Measurements from ENCODE around the gene OBI1.

The OBI1 gene

GRCh38 chr13:78603240-78603957 is 55.6 kb downstream of the OBI1 start, which contains the start of gene POU4F1:
Gene POU4F1 (minus strand): TSS chr13:78603552. CDS start chr13:78603326, 226 bp downstream.
- DNase-seq (ENCODE audit: low read depth in 2 of 2): peak; percentile 57 to 76

DNA sequence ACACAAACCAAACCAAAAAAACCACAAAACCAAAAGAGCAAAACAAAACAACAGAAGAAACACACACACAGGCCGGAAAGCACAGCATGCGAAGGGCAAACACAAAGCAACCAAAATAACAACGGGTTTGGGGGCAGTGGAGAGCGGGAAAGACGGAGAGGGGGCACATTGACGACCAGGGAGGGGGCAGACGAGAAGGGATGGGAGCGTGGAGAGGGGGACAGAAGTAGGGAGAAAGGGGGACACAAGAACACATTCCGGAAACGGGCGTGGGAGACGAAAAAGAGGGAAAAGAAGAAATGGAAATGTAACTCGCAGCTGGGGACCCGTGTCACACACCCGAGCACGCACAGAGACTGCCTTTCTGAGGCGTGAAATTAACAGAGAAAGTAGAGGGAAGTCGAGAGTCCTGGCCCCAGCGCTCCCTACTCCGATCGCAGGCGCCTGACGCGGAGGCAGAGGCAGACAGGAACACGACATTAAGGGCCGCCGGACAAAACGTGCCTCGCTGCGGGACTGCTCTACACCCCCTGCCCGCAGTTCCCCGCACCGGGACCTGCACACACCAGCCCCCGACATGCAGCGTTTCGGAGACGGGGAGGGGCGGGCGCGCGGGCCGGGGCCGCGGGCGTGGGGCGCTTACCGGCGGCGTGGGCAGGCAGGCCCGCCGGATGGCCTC is 56.3 kb downstream of the OBI1 start:
- no peak for DNase-seq (ENCODE audit: low read depth in 2 of 2)

GRCh38 chr13:78601874-78602560 is 56.9 kb downstream of the OBI1 start:
- no peak for DNase-seq (ENCODE audit: low read depth in 2 of 2)

DNA sequence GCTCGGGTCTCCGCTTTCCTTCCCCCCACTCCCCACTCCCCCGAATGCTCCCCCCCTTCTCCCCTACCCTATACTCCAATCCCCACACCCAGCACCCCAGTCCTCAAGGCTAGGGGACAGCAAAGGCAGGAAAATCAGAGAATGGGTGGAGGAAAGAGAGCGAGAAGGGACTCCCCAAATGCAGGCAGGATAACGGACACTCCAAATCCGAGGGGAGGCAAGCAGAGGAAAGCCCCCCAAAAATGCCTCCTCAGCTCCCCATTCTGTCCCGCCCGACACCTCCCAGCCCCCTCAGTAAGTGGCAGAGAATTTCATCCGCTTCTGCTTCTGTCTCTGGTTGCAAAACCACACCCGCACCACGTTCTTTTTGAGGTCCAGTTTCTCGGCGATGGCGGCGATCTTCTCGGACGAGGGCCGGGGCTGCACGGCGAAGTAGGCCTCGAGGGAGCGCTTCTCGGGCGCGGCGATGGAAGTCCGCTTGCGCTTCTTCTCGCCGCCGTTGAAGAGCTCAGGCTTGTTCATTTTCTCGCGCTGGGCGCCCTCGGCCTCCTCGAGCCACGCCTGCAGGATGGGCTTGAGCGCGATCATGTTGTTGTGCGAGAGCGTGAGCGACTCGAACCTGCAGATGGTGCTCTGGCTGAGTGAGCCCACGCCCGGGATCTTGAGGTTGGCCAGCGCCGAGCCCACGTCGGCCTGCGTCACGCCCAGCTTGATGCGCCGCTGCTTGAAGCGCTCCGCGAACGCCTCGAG is 57.7 kb downstream of the OBI1 start:
- DNase-seq (ENCODE audit: low read depth in 2 of 2): no peak

DNA sequence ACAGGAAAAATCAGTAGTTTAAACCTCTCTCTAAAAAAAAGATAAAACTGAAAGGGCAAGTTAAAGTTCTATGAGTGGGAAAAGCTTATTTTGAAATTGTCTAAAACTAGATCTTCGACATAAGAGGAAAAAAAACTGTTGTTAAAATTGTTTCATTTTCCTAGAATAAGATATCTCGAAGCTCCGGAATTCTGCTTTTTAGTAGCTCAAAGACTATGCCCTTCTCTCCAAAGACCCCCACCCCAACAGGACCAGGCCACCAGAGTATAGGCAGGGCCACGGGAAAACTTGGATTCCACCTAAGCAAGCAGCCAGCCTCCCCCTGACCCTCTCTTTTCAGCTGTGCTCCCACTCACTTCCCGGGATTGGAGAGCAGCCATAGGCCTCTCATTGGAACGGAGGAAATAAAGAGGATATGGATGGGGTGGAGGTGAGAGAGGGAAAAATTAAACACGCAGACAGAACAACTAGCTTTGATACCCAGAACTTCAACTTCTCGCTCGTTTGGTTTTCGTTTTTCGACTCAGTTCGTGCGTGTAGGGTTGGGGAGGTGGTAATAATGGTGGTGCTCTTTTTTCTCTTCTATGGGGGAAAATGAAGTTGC is 58.6 kb downstream of the OBI1 start:
- no peak for DNase-seq (ENCODE audit: low read depth in 2 of 2)

GRCh38 chr13:78599645-78600279 is 59.2 kb downstream of the OBI1 start:
- DNase-seq (ENCODE audit: low read depth in 2 of 2): no peak

DNA sequence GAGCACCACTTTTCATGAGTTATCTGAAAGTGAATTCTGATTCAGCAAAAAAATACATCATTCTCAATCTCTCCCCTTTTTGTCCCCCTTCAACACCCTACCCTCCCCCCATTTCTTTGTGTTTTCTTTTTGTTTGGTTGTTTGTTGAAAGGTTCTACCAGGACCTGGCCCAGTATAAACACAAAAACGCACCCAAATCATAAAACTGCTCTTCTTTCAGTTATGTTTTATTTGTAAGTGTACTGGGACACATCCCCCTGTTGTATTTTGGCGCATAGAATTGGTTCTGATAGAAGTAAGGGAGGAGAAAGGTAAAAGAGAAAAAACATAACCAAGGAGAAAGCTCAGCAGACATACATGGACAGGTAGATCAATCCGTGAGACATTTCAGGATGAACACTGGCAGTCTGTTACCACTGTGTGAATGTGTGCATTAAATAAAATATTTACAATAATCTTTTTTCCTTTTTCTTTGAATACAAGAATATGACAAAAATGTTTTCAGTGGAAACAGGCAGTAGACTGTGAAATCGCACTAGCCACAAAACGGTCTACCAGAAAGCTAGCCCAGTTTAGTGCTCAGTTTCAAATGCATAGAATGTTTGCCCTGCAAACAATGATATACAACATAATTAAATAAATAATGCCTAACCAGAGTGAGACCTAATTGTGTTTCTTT is 59.9 kb downstream of the OBI1 start:
- no peak for DNase-seq (ENCODE audit: low read depth in 2 of 2)

DNA sequence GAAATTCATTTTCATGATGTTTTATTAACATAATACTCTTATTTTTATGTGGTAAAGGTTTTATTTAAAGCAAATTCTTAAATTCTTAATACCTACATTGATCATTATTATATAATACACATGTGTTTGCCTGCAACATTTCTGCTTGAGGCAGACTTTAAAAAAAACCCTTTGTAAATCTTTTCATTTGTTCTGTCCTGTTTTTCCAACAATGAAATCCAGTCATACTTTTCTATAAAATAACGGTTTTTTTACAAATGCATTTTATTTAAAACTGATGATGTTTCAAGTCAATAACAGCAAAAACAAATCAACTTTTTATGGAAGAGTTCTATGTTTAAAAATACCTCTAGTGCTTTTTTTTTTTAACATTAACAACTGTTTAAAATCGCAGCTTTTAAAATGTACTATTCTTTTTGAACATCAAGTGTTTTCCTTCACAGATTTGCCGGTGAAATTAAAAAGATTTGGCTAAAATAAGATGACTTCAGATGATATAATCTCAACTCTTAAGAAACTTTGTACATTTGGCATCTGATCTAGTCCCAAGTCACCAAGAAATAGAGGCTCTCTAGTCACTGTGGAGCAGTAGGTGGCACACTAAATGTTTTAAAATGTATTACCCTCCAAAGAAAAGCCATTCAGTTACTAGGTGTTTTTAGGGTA is 60.7 kb downstream of the OBI1 start:
- no peak for DNase-seq (ENCODE audit: low read depth in 2 of 2)

GRCh38 chr13:78597602-78597932 is 61.4 kb downstream of the OBI1 start:
- DNase-seq (ENCODE audit: low read depth in 2 of 2): no peak

DNA sequence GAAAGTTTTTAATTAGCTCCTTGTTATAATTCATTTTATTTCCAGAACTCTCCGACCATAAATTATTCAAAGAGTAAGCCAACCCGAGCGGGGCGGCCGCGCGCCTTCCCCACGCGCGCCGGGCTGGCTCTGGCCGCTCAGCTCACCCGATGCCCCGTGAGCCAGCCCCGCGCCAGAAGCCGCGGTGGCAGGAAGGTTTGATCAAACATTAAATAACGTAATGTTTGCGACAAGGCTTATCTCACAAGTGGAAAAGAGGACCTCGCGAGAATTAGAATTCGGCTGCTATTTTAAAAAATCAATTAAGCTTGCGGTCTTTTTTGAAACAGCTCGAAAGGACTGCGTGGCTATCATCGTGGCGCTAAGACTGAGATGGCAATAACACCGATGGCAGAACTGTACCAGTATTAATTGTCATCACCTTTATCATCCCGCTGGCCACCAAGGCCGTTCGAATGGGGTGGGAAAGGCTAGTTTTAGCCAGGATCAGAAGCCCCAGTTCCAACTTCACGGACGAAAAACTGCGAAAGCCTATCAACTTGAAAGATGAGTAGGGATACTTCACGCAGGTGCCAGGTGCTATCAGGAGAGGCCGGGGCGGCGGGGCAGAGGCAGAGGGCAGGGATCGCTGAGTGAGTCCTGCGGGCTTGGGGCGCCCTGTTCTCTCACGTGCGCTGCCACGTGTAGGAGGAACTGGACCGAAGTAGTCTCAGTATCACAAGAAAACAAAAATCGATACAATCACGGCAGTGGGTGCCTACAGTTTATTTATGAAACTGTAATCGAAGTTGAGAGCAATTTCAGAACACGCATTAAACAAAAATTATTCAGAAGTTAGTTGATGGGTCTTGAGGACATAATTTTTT is 62.0 kb downstream of the OBI1 start:
- DNase-seq (ENCODE audit: low read depth in 2 of 2): no peak

GRCh38 chr13:78596399-78596735 is 62.6 kb downstream of the OBI1 start:
- no peak for DNase-seq (ENCODE audit: low read depth in 2 of 2)

GRCh38 chr13:78595495-78596398 is 63.2 kb downstream of the OBI1 start:
- no peak for DNase-seq (ENCODE audit: low read depth in 2 of 2)

DNA sequence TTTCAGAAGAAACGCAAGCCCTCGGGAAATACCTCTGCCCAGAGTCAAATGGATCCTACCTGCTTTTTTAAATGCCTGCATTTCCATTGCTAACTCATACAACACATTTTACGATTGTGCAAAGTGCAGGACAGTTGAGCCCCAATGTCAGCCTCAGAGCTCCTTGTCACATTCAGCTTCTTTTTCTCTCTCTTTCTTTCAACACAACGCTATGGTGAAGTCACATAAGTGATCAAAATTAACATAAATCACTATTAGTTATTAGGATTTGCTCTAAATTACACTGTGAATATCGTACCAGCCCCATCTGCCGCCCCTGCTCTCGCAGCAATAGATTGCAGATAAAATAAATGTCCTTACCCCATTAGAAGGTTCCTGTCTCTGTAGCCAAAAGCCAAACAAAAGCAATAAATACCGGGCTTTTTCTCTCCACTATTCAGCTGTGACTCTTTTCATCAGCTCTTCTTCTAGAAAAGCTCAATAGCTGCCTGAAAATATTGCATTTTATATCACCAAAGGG is 64.4 kb downstream of the OBI1 start:
- no peak for DNase-seq (ENCODE audit: low read depth in 2 of 2)

- DNase-seq (ENCODE audit: low read depth in 2 of 2): no peak
Observed at GRCh38 chr13:78593652-78594455, 65.1 kb downstream of the OBI1 start.

DNA sequence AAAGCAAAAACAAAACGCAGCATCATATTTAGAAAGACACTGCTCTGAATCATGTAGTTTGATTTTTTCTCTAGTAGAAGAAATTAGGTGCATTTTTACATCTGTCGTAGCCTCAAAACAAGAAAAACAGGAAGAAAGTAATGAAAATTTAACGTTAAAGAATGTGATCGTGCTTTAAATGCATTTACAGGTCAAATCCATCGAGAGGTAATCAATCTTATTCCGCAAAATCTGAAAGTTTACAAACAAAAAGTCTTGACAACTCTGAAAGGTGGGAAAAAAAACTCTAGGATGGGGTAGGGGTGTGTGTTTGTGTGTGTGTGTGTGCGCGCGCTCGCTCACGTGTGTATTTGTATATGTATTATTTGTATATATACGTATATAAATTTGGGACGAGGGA is 65.8 kb downstream of the OBI1 start:
- DNase-seq (ENCODE audit: low read depth in 2 of 2): no peak

GRCh38 chr13:78592584-78592983 is 66.4 kb downstream of the OBI1 start:
- no peak for DNase-seq (ENCODE audit: low read depth in 2 of 2)

DNA sequence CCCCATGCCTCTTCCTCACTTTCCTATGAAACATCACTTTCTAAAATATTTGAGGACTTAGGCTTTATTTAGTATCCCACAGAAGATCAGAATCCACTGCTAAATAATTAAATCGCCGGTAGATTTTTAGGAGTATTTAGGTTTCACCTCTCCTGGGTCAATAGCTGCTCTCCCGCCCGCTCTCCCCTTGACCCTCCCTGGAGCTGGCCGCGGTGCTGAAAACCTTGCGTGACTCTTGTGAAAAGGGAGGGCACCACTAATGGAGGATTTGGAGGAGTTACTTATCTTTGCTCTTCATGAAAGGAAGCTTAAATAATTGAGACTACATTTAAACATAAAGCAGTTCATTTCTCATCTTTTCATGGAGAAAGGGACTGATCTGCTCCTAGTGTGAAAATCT is 69.7 kb downstream of the OBI1 start:
- no peak for DNase-seq (ENCODE audit: low read depth in 2 of 2)
